BLaER1 (cell line): Measurements from ENCODE around the gene CSNK2B.

Source experiments
- H3K27ac ChIP-seq: shearing (Covaris generic); formaldehyde crosslinking; 2 replicates; pipeline ENCODE4 v1.8.1; 2022
- H3K27me3 ChIP-seq: shearing (Covaris generic); formaldehyde crosslinking; 2 replicates; pipeline ENCODE4 v1.8.1; 2022
- H3K36me3 ChIP-seq: shearing (Covaris generic); formaldehyde crosslinking; 2 replicates; pipeline ENCODE4 v1.8.1; 2022
- H3K4me1 ChIP-seq: shearing (Covaris generic); formaldehyde crosslinking; 2 replicates; pipeline ENCODE4 v1.8.1; 2022
- H3K4me2 ChIP-seq: shearing (Covaris generic); formaldehyde crosslinking; 2 replicates; pipeline ENCODE4 v1.8.1; 2022
- H3K4me3 ChIP-seq: shearing (Covaris generic); formaldehyde crosslinking; 2 replicates; pipeline ENCODE4 v1.8.1; 2022
- H3K9ac ChIP-seq: shearing (Covaris generic); formaldehyde crosslinking; 2 replicates; pipeline ENCODE4 v1.8.1; 2022
- H3K9me3 ChIP-seq: shearing (Covaris generic); formaldehyde crosslinking; 2 replicates; pipeline ENCODE4 v1.8.1; 2022
- H4K20me1 ChIP-seq: shearing (Covaris generic); formaldehyde crosslinking; 2 replicates; pipeline ENCODE4 v1.8.1; 2022
- Cebpa-rat ChIP-seq: shearing (Covaris generic); IDR thresholded peaks from 2 replicates; pipeline ENCODE4 v1.8.1; 2022

Gene CSNK2B

DNA sequence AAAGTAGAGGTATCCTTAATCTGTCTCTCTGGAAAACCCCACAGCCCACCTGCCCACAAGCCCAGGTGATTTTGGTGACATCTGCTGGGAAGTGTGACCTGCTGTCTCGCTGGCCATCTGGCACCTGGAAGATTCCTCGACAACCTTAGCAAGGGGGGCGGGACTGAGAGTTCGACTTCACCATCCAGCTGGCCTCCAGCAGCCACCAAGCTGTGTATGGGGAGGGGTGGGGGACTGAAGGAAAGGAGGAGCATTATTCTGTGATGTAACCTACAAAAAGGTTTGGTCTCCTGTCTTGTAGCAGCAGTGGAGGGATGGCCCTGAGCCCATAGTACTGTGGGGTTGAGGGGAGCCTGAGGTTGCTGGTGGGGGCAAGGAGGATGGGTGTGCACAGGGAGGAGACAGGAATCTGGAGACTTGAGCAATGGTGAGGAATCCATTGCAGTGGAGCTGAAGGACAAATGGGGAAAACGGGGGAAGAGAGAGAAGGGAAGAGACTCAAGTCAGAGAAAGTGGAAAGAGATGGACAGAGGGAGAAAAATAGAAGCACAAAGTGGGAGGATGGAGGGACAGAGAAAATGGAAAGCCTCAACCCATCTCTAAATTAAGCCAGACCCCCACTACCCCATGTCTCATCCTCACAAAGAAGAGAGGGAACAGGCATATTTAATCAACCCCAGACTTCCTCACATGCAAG lies 44.8 kb downstream of the CSNK2B start:
- no peaks in the 10 kb centered on the region for H4K20me1 ChIP-seq
- no peak overlapping the region for H3K9ac ChIP-seq
- peak overlapping the region; percentile 52 for H3K4me2 ChIP-seq
- H3K36me3 ChIP-seq = no peaks in the 10 kb centered on the region
- H3K4me3 ChIP-seq = no peak overlapping the region
- TF ChIP-seq Cebpa-rat = no peak
- peaks cover 85% of the 10 kb centered on the region for H3K4me1 ChIP-seq
- no peak overlapping the region for H3K27ac ChIP-seq
- no peaks in the 10 kb centered on the region for H3K27me3 ChIP-seq
- no peaks in the 10 kb centered on the region for H3K9me3 ChIP-seq

DNA sequence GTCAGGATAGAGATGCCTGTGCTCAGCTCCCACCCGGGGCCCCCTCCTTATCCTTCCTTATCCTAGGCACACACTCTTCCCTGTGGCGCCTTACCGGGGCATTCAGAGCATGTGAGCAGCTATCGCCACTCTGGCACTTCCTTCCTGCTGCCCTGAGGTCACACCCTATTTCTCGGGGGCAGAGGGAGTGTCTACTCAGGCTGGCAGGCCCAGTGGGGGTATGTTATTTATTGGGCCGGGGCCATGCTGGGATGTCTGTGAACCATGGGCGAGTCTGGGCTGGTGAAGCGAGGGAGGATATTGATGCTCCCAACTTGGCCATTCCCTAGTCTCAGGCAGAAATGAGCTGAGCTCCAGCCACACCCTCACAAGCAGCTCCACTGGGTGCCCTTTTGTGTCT lies 45.4 kb downstream of the CSNK2B start:
- no peaks in the 10 kb centered on the region for H4K20me1 ChIP-seq
- H3K9ac ChIP-seq = no peak overlapping the region
- peak overlapping the region; percentile 52 for H3K4me2 ChIP-seq
- TF ChIP-seq Cebpa-rat = no peak
- H3K36me3 ChIP-seq = no peaks in the 10 kb centered on the region
- H3K27ac ChIP-seq = no peak overlapping the region
- H3K27me3 ChIP-seq = no peaks in the 10 kb centered on the region
- peaks cover 85% of the 10 kb centered on the region for H3K4me1 ChIP-seq
- no peaks in the 10 kb centered on the region for H3K9me3 ChIP-seq
- H3K4me3 ChIP-seq = no peak overlapping the region

DNA sequence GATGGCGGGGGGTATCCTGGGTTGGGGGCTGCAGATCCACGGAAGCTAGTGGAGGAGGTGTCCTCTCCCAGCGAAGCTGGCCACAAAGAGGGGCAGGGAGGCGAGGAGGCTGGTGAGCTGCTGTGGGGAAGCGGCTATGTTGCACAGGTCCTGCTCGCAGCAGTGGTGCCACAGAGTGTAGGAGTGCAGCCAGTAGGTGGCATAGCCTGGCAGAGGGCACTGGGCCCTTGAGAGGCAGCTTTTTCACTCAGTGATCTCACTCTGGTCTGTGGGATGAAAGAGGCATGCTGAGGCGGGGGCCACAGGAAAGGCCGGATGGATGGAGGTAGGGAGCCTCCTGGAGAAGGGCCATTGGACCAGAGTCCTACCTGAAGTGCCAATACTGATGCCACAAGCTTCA lies 46.4 kb downstream of the CSNK2B start:
- Histone ChIP-seq H3K36me3 (no peaks in the 10 kb centered on the region), H3K4me2 (peak overlapping the region; percentile 52), H4K20me1 (no peaks in the 10 kb centered on the region), H3K27me3 (no peaks in the 10 kb centered on the region), H3K9me3 (no peaks in the 10 kb centered on the region), H3K4me3 (no peak overlapping the region), H3K4me1 (peaks cover 75% of the 10 kb centered on the region), H3K27ac (no peak overlapping the region; the same call in 1 of the 2 replicates), H3K9ac (no peak overlapping the region)
- TF ChIP-seq Cebpa-rat = no peak

DNA sequence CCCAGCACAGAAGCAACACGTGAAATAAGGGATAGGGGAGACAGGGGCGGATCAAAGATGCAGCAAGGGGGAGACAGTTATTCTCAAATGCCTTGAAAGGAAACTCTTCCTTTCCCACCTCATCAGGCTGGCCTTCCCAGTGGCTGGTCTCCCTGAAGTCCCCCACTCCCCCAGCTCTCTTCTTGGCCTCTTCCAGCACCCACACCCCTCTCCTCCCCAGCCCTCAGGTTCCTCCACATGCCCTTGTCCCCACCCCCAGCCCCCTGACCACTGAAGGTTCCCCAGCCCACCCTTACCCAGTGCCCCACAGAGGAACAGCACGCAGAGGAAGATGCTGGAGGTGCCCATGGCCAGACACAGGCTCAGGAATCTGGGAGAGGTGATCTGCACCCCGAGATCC lies 47.6 kb downstream of the CSNK2B start:
- Histone ChIP-seq H3K4me1 (peaks cover 64% of the 10 kb centered on the region), H3K27ac (peak overlapping the region; percentile 63; the same call in 1 of the 2 replicates), H3K9me3 (no peaks in the 10 kb centered on the region), H3K27me3 (no peaks in the 10 kb centered on the region), H3K4me2 (peak overlapping the region; percentile 55), H3K36me3 (no peaks in the 10 kb centered on the region), H4K20me1 (no peaks in the 10 kb centered on the region), H3K4me3 (no peak overlapping the region), H3K9ac (no peak overlapping the region)
- no peak for TF ChIP-seq Cebpa-rat

DNA sequence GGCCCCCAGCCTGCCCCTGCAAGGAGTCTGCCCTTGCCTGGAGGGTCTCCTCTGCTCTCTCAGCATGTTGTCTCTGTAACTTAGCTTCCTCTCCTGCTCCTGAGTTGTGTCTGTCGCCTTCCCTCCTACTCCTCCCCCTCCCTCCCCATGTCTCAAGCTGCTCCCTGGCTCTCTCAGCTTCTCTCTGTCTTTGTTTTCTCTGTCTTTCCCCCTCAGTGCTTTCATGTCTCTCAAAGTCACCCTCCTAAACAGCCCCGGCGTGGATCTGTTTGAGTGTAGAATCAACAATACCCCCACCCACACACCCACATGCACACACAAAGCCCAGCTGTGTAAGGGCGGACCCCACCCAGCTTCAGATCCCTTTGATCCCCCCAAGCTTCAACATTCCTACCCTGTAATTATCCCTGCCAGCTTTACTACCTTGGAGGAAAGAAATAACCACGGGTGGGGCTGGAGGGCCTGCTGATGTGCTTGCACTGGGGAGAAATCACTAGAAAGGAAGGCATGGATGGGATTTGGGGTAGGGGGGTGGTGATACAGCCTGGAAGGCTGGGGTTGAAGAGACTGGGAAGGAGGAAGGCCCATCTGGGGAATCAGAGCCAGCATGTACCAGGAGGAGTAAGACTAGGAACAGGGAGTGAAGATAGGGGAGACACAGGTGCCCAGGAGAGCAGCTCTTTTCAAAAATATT lies 48.3 kb downstream of the CSNK2B start:
- no peaks in the 10 kb centered on the region for H3K27me3 ChIP-seq
- no peaks in the 10 kb centered on the region for H3K36me3 ChIP-seq
- H3K4me2 ChIP-seq = peak overlapping the region; percentile 55
- no peaks in the 10 kb centered on the region for H4K20me1 ChIP-seq
- H3K4me1 ChIP-seq = peaks cover 57% of the 10 kb centered on the region
- no peak for TF ChIP-seq Cebpa-rat
- peak overlapping the region; percentile 55 for H3K9ac ChIP-seq
- no peaks in the 10 kb centered on the region for H3K9me3 ChIP-seq
- H3K27ac ChIP-seq = peak overlapping the region; percentile 63
- H3K4me3 ChIP-seq = no peak overlapping the region

DNA sequence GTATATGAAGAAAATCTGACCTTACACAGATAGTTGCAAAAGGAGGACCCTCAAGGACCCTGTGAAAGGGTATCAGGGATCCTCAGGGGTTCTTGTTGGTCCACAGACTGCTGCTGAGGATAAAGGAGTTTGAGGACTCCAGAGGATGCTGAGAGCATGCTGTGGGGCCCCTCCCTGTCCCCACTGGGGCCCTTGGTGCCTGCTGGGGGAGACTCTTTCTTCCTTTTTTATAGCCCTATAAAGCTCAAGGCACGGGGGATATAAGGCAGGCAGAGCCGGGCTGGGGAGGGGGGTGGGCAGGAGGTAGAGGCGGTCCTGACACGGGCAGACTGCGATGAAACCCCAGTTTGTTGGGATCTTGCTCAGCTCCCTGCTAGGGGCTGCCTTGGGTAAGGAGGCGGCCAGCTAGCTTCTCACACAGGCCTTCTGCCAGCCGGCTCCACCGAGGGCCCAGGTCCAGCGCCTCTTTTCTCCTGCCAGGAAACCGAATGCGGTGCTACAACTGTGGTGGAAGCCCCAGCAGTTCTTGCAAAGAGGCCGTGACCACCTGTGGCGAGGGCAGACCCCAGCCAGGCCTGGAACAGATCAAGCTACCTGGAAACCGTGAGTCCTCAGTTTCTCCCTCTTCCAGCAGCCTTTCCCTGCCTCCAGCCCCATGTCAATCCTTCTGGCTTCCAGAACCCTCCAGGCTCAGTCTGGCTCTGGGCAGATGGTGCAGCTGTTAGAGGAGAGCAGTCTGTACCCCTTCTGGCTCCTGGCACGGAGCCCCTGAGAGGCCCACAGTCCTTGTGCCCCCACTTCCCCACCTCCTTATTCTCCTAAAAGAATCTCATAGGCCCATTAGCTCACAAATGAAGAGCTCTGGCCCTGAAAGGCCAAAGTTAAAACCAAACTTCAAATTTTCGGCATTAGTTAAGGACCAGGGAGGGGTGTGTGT lies 49.4 kb downstream of the CSNK2B start, which contains the start of gene LY6G6D:
Gene LY6G6D (plus strand): TSS at position 327 of the 937 bp plus-strand sequence. CDS start 8 bp downstream, at position 335.
- H3K4me3 ChIP-seq = no peak within 1 kb of the TSS
- no peaks in the 10 kb centered on the region for H3K36me3 ChIP-seq
- no peaks in the 10 kb centered on the region for H3K27me3 ChIP-seq
- H4K20me1 ChIP-seq = no peaks in the 10 kb centered on the region
- peak within 1 kb of the TSS; percentile 63 for H3K27ac ChIP-seq
- peak within 1 kb of the TSS; percentile 55 for H3K4me2 ChIP-seq
- H3K9me3 ChIP-seq = no peaks in the 10 kb centered on the region
- TF ChIP-seq Cebpa-rat = no peak
- H3K9ac ChIP-seq = peak within 1 kb of the TSS; percentile 55
- H3K4me1 ChIP-seq = peaks cover 52% of the 10 kb centered on the region

DNA sequence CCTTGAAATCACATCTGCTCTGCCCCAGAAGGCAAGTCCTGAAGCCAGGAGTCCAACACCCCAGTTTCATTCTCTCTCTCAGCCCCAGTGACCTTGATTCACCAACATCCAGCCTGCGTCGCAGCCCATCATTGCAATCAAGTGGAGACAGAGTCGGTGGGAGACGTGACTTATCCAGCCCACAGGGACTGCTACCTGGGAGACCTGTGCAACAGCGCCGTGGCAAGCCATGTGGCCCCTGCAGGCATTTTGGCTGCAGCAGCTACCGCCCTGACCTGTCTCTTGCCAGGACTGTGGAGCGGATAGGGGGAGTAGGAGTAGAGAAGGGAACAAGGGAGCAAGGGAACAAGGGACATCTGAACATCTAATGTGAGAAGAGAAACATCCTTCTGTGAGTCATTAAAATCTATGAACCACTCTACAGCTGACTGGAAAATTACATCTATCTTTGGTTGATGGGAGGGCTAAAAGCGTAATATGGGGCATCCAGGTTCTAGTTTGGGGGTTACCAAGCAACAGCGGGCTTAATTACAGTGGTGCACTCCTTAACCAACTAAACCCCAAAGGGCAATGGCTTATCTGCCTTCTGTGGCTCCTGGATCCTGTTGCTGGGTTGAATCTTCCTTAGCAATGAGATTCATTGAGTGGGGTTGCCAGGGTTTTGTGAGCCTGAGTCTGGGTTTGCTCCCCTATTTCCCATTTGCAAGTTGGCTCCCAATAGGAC lies 51.8 kb downstream of the CSNK2B start:
- Histone ChIP-seq H3K9me3 (no peaks in the 10 kb centered on the region), H3K9ac (no peak overlapping the region), H3K27ac (no peak overlapping the region), H4K20me1 (no peaks in the 10 kb centered on the region), H3K4me2 (no peak overlapping the region), H3K4me1 (peaks cover 44% of the 10 kb centered on the region), H3K4me3 (no peak overlapping the region), H3K27me3 (no peaks in the 10 kb centered on the region), H3K36me3 (no peaks in the 10 kb centered on the region)
- TF ChIP-seq Cebpa-rat = no peak

DNA sequence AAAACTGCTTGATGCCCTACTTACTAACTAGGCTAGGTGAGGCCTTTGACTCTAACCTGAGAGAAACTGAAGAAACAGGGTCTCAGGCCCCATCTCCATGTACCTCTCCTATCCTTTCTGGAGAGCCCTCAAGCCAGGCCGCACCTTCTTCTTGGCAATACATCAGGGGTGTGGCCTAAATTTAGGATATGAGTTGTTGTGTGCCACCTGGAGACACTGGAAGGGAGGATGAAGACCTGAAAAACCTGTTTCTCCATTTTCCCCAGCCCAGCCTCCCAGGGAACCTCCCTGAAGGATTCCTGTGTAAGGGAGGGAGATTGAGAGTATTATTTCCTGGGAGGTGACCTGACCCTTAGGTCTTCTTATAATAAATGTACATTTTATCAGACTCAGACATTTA lies 52.4 kb downstream of the CSNK2B start:
- peaks cover 44% of the 10 kb centered on the region for H3K4me1 ChIP-seq
- H3K36me3 ChIP-seq = no peaks in the 10 kb centered on the region
- no peak overlapping the region for H3K4me3 ChIP-seq
- no peak for TF ChIP-seq Cebpa-rat
- no peaks in the 10 kb centered on the region for H3K27me3 ChIP-seq
- H3K9me3 ChIP-seq = no peaks in the 10 kb centered on the region
- no peak overlapping the region for H3K4me2 ChIP-seq
- H3K27ac ChIP-seq = no peak overlapping the region
- H4K20me1 ChIP-seq = no peaks in the 10 kb centered on the region
- no peak overlapping the region for H3K9ac ChIP-seq

DNA sequence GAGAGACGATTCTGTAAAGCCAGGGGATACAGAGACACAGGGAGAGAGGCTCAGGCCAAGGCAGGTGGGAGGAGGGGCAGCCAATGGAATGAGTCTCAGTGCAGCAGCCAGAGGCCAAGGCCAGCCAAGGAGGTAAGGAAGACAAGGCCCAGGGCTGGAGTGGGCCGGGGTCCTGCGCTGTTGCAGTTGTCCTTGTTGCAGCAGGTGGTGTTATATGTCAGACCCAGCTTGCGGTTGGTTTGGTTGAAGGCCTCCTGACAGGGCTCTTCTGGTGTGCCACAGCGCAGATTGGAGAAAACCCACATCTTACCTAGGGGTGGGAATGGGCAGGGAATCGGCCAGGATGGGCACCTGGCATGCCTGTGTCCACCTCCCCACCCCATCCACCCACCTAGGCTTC lies 53.1 kb downstream of the CSNK2B start:
- no peak overlapping the region for H3K27ac ChIP-seq
- no peak overlapping the region for H3K9ac ChIP-seq
- no peak for TF ChIP-seq Cebpa-rat
- H3K4me2 ChIP-seq = no peak overlapping the region
- H3K9me3 ChIP-seq = no peaks in the 10 kb centered on the region
- peaks cover 7% of the 10 kb centered on the region for H4K20me1 ChIP-seq
- H3K36me3 ChIP-seq = peaks cover 2% of the 10 kb centered on the region; the same call in 1 of the 2 replicates
- no peaks in the 10 kb centered on the region for H3K27me3 ChIP-seq
- peaks cover 44% of the 10 kb centered on the region for H3K4me1 ChIP-seq
- no peak overlapping the region for H3K4me3 ChIP-seq
